Loucy (cell line): ENCODE results near the gene MACROD2.
"Not testable (repeated sequence)": the region's sequence is repeated elsewhere in the genome, so short reads cannot be mapped to it uniquely, and the experiment has no call there.

Experiments used
- EZH2phosphoT487 ChIP-seq: fragments of 200-600 bp; IDR thresholded peaks from 2 replicates; pipeline ENCODE4 v1.6.1; 2018; ENCODE audit warnings: antibody characterized with exemption, mild to moderate bottlenecking, moderate library complexity, borderline replicate concordance
- TF ChIP-seq, protein P1 (sequence below): fragments of 200-600 bp; sonication (generic); conservative IDR thresholded peaks from 2 replicates; pipeline ENCODE4 v1.5.1; 2014; ENCODE audit warnings: mild to moderate bottlenecking, antibody characterized with exemption, low read length

- TF ChIP-seq, protein P1, sequence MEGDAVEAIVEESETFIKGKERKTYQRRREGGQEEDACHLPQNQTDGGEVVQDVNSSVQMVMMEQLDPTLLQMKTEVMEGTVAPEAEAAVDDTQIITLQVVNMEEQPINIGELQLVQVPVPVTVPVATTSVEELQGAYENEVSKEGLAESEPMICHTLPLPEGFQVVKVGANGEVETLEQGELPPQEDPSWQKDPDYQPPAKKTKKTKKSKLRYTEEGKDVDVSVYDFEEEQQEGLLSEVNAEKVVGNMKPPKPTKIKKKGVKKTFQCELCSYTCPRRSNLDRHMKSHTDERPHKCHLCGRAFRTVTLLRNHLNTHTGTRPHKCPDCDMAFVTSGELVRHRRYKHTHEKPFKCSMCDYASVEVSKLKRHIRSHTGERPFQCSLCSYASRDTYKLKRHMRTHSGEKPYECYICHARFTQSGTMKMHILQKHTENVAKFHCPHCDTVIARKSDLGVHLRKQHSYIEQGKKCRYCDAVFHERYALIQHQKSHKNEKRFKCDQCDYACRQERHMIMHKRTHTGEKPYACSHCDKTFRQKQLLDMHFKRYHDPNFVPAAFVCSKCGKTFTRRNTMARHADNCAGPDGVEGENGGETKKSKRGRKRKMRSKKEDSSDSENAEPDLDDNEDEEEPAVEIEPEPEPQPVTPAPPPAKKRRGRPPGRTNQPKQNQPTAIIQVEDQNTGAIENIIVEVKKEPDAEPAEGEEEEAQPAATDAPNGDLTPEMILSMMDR, result not testable (repeated sequence)
- not testable (repeated sequence) for TF ChIP-seq EZH2phosphoT487
Measured at GRCh38 chr20:14981486-14981885, 986.2 kb downstream of the MACROD2 start.
